Fibroblast of the aortic adventitia (primary cell): ENCODE data around the gene BCAS3. TPM values are rescaled to one million over a fixed set of nuclear protein-coding genes. Genes with fewer than 3 reads are reported as not detected.

Source experiments
- DNase-seq: peaks from one replicate; pipeline ENCODE4 v3.0.0-alpha.2; 2010; ENCODE audit warnings: low read depth
- H3K4me3 ChIP-seq: 2 replicates; pipeline ENCODE4 v1.5.1; 2011; ENCODE audit warnings: low read depth, mild to moderate bottlenecking, control low read depth, low read length, moderate library complexity
- CTCF ChIP-seq: IDR thresholded peaks from 2 replicates; pipeline ENCODE4 v1.5.1; 2011; ENCODE audit warnings: mild to moderate bottlenecking, low read length, control low read depth, inconsistent platforms; ENCODE audit not compliant: insufficient read depth
- total RNA-seq: library from RNA; depleted of rRNA; stranded (reverse); fragments of >200 nt; gene quantifications from 2 replicates; pipeline ENCODE4 v1.2.3, GENCODE V29; 2012; ENCODE audit warnings: low replicate concordance

BCAS3 gene
- total RNA-seq, 1 donor, result 29.6 TPM

DNA sequence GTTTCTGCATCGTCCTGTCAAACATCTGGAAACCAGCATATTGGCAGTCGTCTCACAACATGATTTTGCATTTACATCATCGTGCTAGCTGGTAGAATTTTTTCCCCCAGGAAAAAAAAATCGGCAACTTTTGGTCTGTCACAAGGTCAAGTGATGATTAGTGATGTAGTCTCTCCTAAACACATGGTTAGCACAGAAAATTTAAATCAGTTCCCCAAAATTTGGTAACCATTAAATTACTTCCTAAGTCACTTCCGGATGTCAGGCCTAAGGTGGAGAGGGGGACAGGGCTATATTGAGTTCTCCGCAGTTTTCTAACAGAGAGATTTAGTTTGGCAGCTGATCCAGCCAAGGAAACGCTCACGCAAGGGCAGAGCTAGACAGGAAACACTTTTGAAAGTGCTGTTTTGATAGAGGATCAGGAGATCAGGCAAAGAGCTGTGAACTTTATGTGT is 451.0 kb downstream of the BCAS3 start:
- no peak overlapping the region for H3K4me3 ChIP-seq
- DNase-seq, result peak; percentile 15
- no peak for TF ChIP-seq CTCF

DNA sequence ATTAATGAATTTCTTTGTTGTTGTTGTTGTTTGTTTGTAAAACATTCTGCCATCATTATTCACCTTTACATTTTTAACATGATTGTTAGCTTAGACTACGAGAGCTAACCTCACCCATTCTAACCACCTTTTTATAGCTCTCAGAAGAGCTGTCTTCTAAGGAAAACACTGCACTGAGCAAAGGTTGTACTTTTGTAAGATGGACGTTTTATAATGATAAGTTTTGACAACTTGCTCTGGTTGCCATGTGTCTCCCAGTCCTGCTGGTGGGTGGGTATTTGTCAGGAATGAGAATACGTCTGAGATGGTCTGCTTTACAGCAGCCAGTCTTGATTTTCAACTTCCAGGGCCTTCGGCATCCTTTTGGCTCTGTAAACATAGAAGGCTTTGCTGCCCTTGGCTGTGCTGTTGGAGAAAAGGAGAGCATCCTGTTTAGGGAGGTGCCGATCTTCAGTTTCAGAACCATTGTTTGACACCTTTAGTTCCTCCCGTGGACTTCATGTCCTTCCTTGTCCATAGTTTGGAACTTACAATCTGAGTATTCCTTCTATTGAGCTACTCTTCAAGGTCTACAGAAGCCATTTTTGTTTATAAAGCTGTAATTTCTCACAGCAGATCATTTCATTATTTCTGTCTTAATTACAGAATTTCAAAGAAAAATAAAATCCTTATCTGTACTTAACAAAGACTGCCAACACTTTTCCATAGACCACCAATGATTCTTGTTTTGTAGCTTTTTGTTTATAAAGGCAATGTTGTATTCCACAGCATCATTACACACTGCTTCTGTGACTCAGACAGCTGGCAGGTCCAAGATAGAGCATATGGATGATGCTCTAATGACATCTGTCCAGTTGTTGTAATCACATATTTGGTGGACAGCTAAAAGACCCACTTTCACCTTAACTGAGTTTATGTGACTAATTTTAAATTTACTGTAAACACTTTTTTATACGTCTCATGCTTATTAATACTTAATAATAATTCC is 451.9 kb downstream of the BCAS3 start:
- H3K4me3 ChIP-seq, result no peak overlapping the region
- no peak for DNase-seq
- TF ChIP-seq CTCF, result no peak

DNA sequence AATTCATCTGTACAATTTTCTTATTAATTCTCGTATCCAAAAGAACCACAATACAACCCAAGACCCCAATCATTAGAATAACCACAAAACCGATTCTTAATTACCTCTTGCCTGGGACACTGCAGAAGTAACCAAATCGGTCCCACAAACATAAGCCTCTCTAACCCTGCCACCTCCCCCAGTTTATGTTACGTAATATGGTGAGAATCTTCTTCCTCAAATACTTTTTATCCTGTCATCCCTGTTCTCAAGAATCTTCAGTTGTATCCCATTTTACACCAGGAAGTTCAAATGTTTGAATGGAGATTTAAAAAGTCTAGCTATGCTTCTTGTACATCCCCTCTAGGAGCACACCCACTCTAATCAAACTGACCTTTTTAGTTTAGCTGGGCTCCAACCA is 452.7 kb downstream of the BCAS3 start:
- no peak for TF ChIP-seq CTCF
- DNase-seq, result no peak

GRCh38 chr17:61131585-61131984 is 453.9 kb downstream of the BCAS3 start:
- no peak for TF ChIP-seq CTCF
- no peak overlapping the region for H3K4me3 ChIP-seq
- DNase-seq, result no peak

More for the DNA sequence above, 452.7 kb downstream of the BCAS3 start:
- H3K4me3 ChIP-seq, result no peak overlapping the region

DNA sequence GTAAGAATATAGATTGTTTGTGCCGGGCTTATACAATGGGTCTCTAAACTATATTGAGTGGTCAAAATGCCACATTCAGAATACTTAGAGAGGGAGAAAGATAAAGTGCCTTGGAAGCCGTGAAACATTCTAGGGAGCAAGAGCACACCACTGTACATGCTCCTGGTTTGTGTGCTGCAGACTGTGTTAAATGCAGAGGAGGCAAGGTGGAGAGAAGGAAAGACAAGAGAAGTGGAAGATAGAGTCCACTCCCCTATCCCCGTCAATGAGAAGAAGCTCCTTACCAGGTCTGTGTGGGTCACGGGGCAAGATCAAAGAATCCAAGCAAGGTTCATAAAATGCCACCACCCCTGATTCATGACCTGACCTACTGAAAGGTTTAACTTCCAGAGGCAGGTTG is 454.9 kb downstream of the BCAS3 start:
- no peak for DNase-seq
- no peak overlapping the region for H3K4me3 ChIP-seq
- TF ChIP-seq CTCF, result no peak

GRCh38 chr17:61133853-61134252 is 456.2 kb downstream of the BCAS3 start:
- no peak overlapping the region for H3K4me3 ChIP-seq
- TF ChIP-seq CTCF, result no peak
- no peak for DNase-seq
